GM19395 (cell line): ENCODE measurements around the gene ING3.

ENCODE experiments used
- ATAC-seq: cut with Tn5 transposase; IDR thresholded peaks from one replicate; pipeline ENCODE4 v1.9.1; 2021; ENCODE audit warnings: mild to moderate bottlenecking, moderate library complexity; ENCODE audit not compliant: unreplicated experiment

The ING3 gene

GRCh38 chr7:120988591-120989256, 38.1 kb downstream of the ING3 start, which contains the start of gene CPED1:
Gene CPED1, plus strand, starts transcription at chr7:120988711. Its CDS starts 911 bp downstream, at chr7:120989622.
- peak; percentile 47 for ATAC-seq

GRCh38 chr7:120989257-120990220, 39.0 kb downstream of the ING3 start:
- ATAC-seq, result no peak

GRCh38 chr7:120990468-120991118, 40.0 kb downstream of the ING3 start:
- ATAC-seq, result no peak

- ATAC-seq, result peak; percentile 36
These were observed 40.6 kb downstream of the ING3 start for GRCh38 chr7:120991161-120991560.

- no peak for ATAC-seq
These were observed 41.0 kb downstream of the ING3 start for GRCh38 chr7:120991581-120991980.

- no peak for ATAC-seq
These were observed 41.8 kb downstream of the ING3 start for GRCh38 chr7:120992272-120992964.

GRCh38 chr7:120992965-120993494, 42.5 kb downstream of the ING3 start:
- ATAC-seq, result no peak

- ATAC-seq, result no peak
These were observed 43.1 kb downstream of the ING3 start for GRCh38 chr7:120993553-120994191.

GRCh38 chr7:120994512-120995410, 44.2 kb downstream of the ING3 start:
- ATAC-seq, result no peak

- ATAC-seq, result no peak
These were observed 45.1 kb downstream of the ING3 start for GRCh38 chr7:120995654-120996053.

GRCh38 chr7:120996333-120996987, 45.9 kb downstream of the ING3 start:
- no peak for ATAC-seq

- ATAC-seq, result no peak
These were observed 46.4 kb downstream of the ING3 start for GRCh38 chr7:120996988-120997345.

GRCh38 chr7:120997882-120998474, 47.4 kb downstream of the ING3 start:
- ATAC-seq, result no peak

GRCh38 chr7:120998520-120998919, 47.9 kb downstream of the ING3 start:
- ATAC-seq, result no peak

GRCh38 chr7:120998996-120999565, 48.5 kb downstream of the ING3 start:
- no peak for ATAC-seq

- no peak for ATAC-seq
These were observed 49.8 kb downstream of the ING3 start for GRCh38 chr7:121000081-121000983.
